ENCODE measurements around the gene MYBPC1. TPM values are rescaled to one million over a fixed set of nuclear protein-coding genes. Genes with fewer than 3 reads are reported as not detected.
"Not testable (repeated sequence)": the region's sequence is repeated elsewhere in the genome, so short reads cannot be mapped to it uniquely, and the experiment has no call there.

MYBPC1 gene, protein sequence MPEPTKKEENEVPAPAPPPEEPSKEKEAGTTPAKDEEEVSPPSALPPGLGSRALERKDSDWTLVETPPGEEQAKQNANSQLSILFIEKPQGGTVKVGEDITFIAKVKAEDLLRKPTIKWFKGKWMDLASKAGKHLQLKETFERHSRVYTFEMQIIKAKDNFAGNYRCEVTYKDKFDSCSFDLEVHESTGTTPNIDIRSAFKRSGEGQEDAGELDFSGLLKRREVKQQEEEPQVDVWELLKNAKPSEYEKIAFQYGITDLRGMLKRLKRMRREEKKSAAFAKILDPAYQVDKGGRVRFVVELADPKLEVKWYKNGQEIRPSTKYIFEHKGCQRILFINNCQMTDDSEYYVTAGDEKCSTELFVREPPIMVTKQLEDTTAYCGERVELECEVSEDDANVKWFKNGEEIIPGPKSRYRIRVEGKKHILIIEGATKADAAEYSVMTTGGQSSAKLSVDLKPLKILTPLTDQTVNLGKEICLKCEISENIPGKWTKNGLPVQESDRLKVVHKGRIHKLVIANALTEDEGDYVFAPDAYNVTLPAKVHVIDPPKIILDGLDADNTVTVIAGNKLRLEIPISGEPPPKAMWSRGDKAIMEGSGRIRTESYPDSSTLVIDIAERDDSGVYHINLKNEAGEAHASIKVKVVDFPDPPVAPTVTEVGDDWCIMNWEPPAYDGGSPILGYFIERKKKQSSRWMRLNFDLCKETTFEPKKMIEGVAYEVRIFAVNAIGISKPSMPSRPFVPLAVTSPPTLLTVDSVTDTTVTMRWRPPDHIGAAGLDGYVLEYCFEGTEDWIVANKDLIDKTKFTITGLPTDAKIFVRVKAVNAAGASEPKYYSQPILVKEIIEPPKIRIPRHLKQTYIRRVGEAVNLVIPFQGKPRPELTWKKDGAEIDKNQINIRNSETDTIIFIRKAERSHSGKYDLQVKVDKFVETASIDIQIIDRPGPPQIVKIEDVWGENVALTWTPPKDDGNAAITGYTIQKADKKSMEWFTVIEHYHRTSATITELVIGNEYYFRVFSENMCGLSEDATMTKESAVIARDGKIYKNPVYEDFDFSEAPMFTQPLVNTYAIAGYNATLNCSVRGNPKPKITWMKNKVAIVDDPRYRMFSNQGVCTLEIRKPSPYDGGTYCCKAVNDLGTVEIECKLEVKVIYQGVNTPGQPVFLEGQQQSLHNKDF
- total RNA-seq: 7.3 TPM
- long read RNA-seq, partial matches to known transcripts: 8 of 8 reads
- long read RNA-seq, other reads (novel, unspliced or antisense): 0 of 8 reads

DNA sequence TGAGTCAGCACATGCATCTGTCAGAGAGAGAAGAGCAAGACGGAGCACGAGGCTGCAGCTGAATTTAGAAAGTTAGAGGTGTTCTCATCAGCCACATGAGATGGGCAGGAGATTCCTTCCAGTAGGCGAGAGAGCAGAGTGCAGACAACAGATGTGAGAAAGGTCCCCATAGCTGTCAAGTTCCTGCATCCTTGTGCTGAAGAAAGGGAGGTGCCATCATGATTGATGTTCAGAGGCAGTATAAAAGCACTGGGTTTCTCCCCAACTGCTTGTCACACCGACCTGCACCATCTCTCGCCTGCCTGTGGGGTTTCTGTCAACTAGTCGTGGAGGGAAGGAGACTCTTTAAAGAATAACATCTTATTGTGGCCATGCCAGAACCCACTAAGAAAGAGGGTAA, at the start of gene MYBPC1:
MYBPC1 (plus strand) TSS at position 272 of the 400 bp plus-strand sequence; CDS start at position 372, 100 bp downstream.
- H3K27me3 ChIP-seq (ENCODE audit: low read depth): no peaks in the 10 kb centered on the region
- DNase-seq: no peak

DNA sequence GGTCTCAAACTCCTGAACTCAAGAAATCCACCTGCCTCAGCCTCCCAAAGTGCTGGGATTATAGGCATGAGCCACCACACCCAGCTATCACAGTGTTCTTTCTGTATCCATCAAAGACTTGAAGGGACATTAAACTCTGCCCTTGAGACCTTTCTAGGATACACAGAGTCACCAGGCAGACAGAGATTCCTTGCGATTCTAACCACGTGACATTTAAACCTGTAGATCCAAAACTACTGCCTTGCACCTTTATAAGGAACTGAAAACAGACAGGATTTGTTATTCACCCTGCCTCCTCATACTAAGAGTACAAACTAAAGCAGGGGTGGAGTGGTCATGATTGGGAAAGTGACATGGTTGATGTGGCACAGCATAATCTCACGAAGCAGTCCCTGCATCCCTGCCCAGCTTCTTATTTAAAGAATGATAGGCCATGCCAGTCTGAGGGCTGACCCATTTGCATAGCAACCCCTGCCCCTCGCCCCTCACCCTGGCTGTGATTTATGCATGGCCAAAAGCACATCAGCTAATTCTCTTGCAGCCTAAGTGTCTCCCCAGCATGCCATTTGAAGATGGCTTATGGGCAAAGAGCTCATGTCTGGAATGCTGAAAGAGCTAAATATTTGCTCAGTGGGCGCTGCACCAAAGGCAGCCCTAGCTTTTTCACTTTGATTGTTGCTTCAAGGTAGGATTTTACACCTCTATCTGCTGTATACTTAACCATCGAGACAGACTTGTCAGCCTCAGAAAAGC, 43.2 kb upstream of the MYBPC1 start:
- H3K27me3 ChIP-seq (ENCODE audit: low read depth): peaks cover 4% of the 10 kb centered on the region
- no peak for DNase-seq
- TF ChIP-seq, protein P1, sequence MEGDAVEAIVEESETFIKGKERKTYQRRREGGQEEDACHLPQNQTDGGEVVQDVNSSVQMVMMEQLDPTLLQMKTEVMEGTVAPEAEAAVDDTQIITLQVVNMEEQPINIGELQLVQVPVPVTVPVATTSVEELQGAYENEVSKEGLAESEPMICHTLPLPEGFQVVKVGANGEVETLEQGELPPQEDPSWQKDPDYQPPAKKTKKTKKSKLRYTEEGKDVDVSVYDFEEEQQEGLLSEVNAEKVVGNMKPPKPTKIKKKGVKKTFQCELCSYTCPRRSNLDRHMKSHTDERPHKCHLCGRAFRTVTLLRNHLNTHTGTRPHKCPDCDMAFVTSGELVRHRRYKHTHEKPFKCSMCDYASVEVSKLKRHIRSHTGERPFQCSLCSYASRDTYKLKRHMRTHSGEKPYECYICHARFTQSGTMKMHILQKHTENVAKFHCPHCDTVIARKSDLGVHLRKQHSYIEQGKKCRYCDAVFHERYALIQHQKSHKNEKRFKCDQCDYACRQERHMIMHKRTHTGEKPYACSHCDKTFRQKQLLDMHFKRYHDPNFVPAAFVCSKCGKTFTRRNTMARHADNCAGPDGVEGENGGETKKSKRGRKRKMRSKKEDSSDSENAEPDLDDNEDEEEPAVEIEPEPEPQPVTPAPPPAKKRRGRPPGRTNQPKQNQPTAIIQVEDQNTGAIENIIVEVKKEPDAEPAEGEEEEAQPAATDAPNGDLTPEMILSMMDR (IDR thresholded peaks at IDR 0.05; ENCODE audit: borderline replicate concordance): no peak
- no peak overlapping the region for H3K27ac ChIP-seq (replicated peaks)
- H3K4me1 ChIP-seq: no peaks in the 10 kb centered on the region
- no peak overlapping the region for H3K4me3 ChIP-seq
- intact Hi-C loops (cut with micrococcal nuclease): no loop called here
- H3K9me3 ChIP-seq (replicated peaks): no peaks in the 10 kb centered on the region
- H3K36me3 ChIP-seq: no peaks in the 10 kb centered on the region

More for the DNA sequence above, at the start of gene MYBPC1:
- H3K36me3 ChIP-seq: no peaks in the 10 kb centered on the region
- TF ChIP-seq, protein P1 (IDR thresholded peaks at IDR 0.05; ENCODE audit: borderline replicate concordance): no peak
- no peaks in the 10 kb centered on the region for H3K9me3 ChIP-seq (replicated peaks)
- intact Hi-C loops (cut with micrococcal nuclease): no loop called here
- H3K4me1 ChIP-seq: no peaks in the 10 kb centered on the region
- no peak within 1 kb of the TSS for H3K27ac ChIP-seq (replicated peaks)
- no peak within 1 kb of the TSS for H3K4me3 ChIP-seq

DNA sequence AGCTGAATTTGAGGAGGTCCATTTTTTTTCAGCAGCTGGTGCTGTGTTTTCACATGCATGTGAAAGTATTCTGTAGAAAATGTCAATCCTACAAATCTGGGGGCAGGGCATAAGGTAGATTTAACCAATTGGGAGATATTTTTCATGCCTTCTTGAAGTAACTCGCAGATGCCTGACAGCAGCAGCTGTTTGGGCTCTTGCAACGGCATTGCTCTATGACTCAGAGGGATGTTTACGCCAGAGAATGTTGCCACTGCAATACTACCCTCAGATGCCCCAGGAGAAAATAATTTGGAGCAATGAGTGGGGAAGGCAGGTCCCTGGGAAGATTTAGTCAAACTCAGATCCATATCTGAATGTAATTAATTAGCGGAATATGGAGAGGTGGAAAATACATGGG, 42.5 kb upstream of the MYBPC1 start:
- H3K4me1 ChIP-seq: no peaks in the 10 kb centered on the region
- no peak for DNase-seq
- no peaks in the 10 kb centered on the region for H3K9me3 ChIP-seq (replicated peaks)
- H3K27ac ChIP-seq (replicated peaks): no peak overlapping the region
- TF ChIP-seq, protein P1 (IDR thresholded peaks at IDR 0.05; ENCODE audit: borderline replicate concordance): no peak
- H3K36me3 ChIP-seq: no peaks in the 10 kb centered on the region
- no peak overlapping the region for H3K4me3 ChIP-seq
- intact Hi-C loops (cut with micrococcal nuclease): no loop called here
- H3K27me3 ChIP-seq (ENCODE audit: low read depth): peaks cover 4% of the 10 kb centered on the region

GRCh38 chr12:101557094-101557493, 37.7 kb upstream of the MYBPC1 start:
- intact Hi-C loops (cut with micrococcal nuclease): no loop called here
- Histone ChIP-seq H3K4me3 (no peak overlapping the region), H3K27ac (replicated peaks) (no peak overlapping the region), H3K4me1 (no peaks in the 10 kb centered on the region), H3K27me3 (ENCODE audit: low read depth) (peaks cover 4% of the 10 kb centered on the region), H3K36me3 (no peaks in the 10 kb centered on the region), H3K9me3 (replicated peaks) (peaks cover 16% of the 10 kb centered on the region)
- TF ChIP-seq, protein P1 (IDR thresholded peaks at IDR 0.05; ENCODE audit: borderline replicate concordance): no peak
- DNase-seq: no peak

DNA sequence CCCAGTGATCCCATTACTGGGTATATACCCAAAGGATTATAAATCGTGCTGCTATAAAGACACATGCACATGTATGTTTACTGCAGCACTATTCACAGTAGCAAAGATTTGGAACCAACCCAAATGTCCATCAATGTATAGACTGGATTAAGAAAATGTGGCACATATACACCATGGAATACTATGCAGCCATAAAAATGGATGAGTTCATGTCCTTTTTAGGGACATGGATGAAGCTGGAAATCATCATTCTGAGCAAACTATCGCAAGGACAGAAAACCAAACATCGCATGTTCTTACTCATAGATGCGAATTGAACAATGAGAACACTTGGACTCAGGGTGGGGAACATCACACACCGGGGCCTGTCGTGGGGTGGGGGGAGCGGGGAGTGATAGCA, 36.0 kb upstream of the MYBPC1 start:
- H3K4me1 ChIP-seq; H3K4me3 ChIP-seq; intact Hi-C loops (cut with micrococcal nuclease); H3K27me3 ChIP-seq (ENCODE audit: low read depth); H3K27ac ChIP-seq (replicated peaks); H3K36me3 ChIP-seq; DNase-seq: not testable (repeated sequence)
- H3K9me3 ChIP-seq (replicated peaks): peaks cover 16% of the 10 kb centered on the region

Measured in left ventricle myocardium inferior (tissue), 1 donor.